Activated T-helper 17 cell treated with anti-CD3 and anti-CD28 coated beads, Interleukin-2, amount 50 U/mL, for 72 hours (primary cell): ENCODE results near the gene DAG1. TPM values are rescaled to one million over a fixed set of nuclear protein-coding genes. Genes with fewer than 3 reads are reported as not detected.

Experiments
- ATAC-seq: fragments of 150-1000 bp; cut with Tn5 transposase; replicated peaks from 2 replicates; pipeline ENCODE4 v1.10.0; 2021; ENCODE audit warnings: mild to moderate bottlenecking, moderate library complexity
- H3K27ac Mint-ChIP-seq: one replicate; pipeline ENCODE4 v1.8.0; 2022; ENCODE audit warnings: mixed read lengths
- H3K27me3 Mint-ChIP-seq: one replicate; pipeline ENCODE4 v1.8.0; 2022; ENCODE audit warnings: mixed read lengths
- H3K36me3 Mint-ChIP-seq: one replicate; pipeline ENCODE4 v1.8.0; 2022; ENCODE audit warnings: low read depth, mild to moderate bottlenecking, mixed read lengths
- H3K4me1 Mint-ChIP-seq: one replicate; pipeline ENCODE4 v1.8.0; 2022; ENCODE audit warnings: mixed read lengths
- H3K4me3 Mint-ChIP-seq: one replicate; pipeline ENCODE4 v1.8.0; 2022; ENCODE audit warnings: mild to moderate bottlenecking, mixed read lengths
- H3K9me3 Mint-ChIP-seq: one replicate; pipeline ENCODE4 v1.8.0; 2022; ENCODE audit warnings: mixed read lengths
- total RNA-seq, 2 donors: library from RNA; stranded (reverse); gene quantifications; one replicate each; pipeline ENCODE4 v1.2.3, GENCODE V29; 2022

Gene DAG1
- total RNA-seq, 2 donors from 2014 or later = 7.0 to 12.3 TPM

GRCh38 chr3:49518441-49518840 is 48.4 kb downstream of the DAG1 start:
- no peaks in the 10 kb centered on the region for H3K27me3 Mint-ChIP-seq
- H3K27ac Mint-ChIP-seq = no peak overlapping the region
- H3K4me1 Mint-ChIP-seq = peaks cover 5% of the 10 kb centered on the region
- no peak overlapping the region for H3K4me3 Mint-ChIP-seq
- H3K36me3 Mint-ChIP-seq = peaks cover 46% of the 10 kb centered on the region
- H3K9me3 Mint-ChIP-seq = no peaks in the 10 kb centered on the region
- ATAC-seq = no peak

GRCh38 chr3:49519296-49519695 is 49.2 kb downstream of the DAG1 start:
- no peaks in the 10 kb centered on the region for H3K27me3 Mint-ChIP-seq
- H3K36me3 Mint-ChIP-seq = peaks cover 38% of the 10 kb centered on the region
- ATAC-seq = no peak
- H3K4me3 Mint-ChIP-seq = no peak overlapping the region
- no peaks in the 10 kb centered on the region for H3K9me3 Mint-ChIP-seq
- peaks cover 5% of the 10 kb centered on the region for H3K4me1 Mint-ChIP-seq
- H3K27ac Mint-ChIP-seq = no peak overlapping the region

- no peaks in the 10 kb centered on the region for H3K27me3 Mint-ChIP-seq
- H3K27ac Mint-ChIP-seq = no peak overlapping the region
- H3K9me3 Mint-ChIP-seq = no peaks in the 10 kb centered on the region
- peaks cover 33% of the 10 kb centered on the region for H3K36me3 Mint-ChIP-seq
- ATAC-seq = no peak
- peaks cover 5% of the 10 kb centered on the region for H3K4me1 Mint-ChIP-seq
- H3K4me3 Mint-ChIP-seq = no peak overlapping the region
These were observed 49.9 kb downstream of the DAG1 start for GRCh38 chr3:49519916-49520385.

- Mint-ChIP-seq H3K4me1 (no peaks in the 10 kb centered on the region), H3K9me3 (no peaks in the 10 kb centered on the region), H3K27me3 (no peaks in the 10 kb centered on the region), H3K36me3 (peaks cover 17% of the 10 kb centered on the region), H3K27ac (peak overlapping the region; percentile 59), H3K4me3 (no peak overlapping the region)
- ATAC-seq = no peak
These were observed 54.0 kb downstream of the DAG1 start for GRCh38 chr3:49523756-49524747.

- no peak overlapping the region for H3K4me3 Mint-ChIP-seq
- peaks cover 49% of the 10 kb centered on the region for H3K36me3 Mint-ChIP-seq
- peak; percentile 81 for ATAC-seq
- peak overlapping the region; percentile 3 for H3K27ac Mint-ChIP-seq
- H3K27me3 Mint-ChIP-seq = no peaks in the 10 kb centered on the region
- no peaks in the 10 kb centered on the region for H3K9me3 Mint-ChIP-seq
- H3K4me1 Mint-ChIP-seq = peaks cover 11% of the 10 kb centered on the region
These were observed 59.5 kb downstream of the DAG1 start for GRCh38 chr3:49529567-49529966.

- ATAC-seq = no peak
- peak overlapping the region; percentile 3 for H3K27ac Mint-ChIP-seq
- H3K9me3 Mint-ChIP-seq = no peaks in the 10 kb centered on the region
- peaks cover 47% of the 10 kb centered on the region for H3K36me3 Mint-ChIP-seq
- no peaks in the 10 kb centered on the region for H3K27me3 Mint-ChIP-seq
- no peak overlapping the region for H3K4me3 Mint-ChIP-seq
- H3K4me1 Mint-ChIP-seq = peaks cover 11% of the 10 kb centered on the region
These were observed 60.2 kb downstream of the DAG1 start for GRCh38 chr3:49530231-49530630.

GRCh38 chr3:49530701-49531100 is 60.6 kb downstream of the DAG1 start:
- ATAC-seq = no peak
- H3K27ac Mint-ChIP-seq = no peak overlapping the region
- peaks cover 11% of the 10 kb centered on the region for H3K4me1 Mint-ChIP-seq
- H3K36me3 Mint-ChIP-seq = peaks cover 45% of the 10 kb centered on the region
- H3K27me3 Mint-ChIP-seq = no peaks in the 10 kb centered on the region
- no peak overlapping the region for H3K4me3 Mint-ChIP-seq
- H3K9me3 Mint-ChIP-seq = no peaks in the 10 kb centered on the region

- no peak overlapping the region for H3K4me3 Mint-ChIP-seq
- H3K27ac Mint-ChIP-seq = no peak overlapping the region
- H3K36me3 Mint-ChIP-seq = peaks cover 45% of the 10 kb centered on the region
- H3K9me3 Mint-ChIP-seq = no peaks in the 10 kb centered on the region
- ATAC-seq = no peak
- H3K27me3 Mint-ChIP-seq = no peaks in the 10 kb centered on the region
- H3K4me1 Mint-ChIP-seq = peaks cover 11% of the 10 kb centered on the region
These were observed 61.2 kb downstream of the DAG1 start for GRCh38 chr3:49531218-49531617.

GRCh38 chr3:49531715-49532114 is 61.6 kb downstream of the DAG1 start:
- Mint-ChIP-seq H3K27ac (no peak overlapping the region), H3K9me3 (no peaks in the 10 kb centered on the region), H3K4me1 (peaks cover 11% of the 10 kb centered on the region), H3K36me3 (peaks cover 45% of the 10 kb centered on the region), H3K4me3 (no peak overlapping the region), H3K27me3 (no peaks in the 10 kb centered on the region)
- ATAC-seq = no peak

- peaks cover 11% of the 10 kb centered on the region for H3K4me1 Mint-ChIP-seq
- H3K9me3 Mint-ChIP-seq = no peaks in the 10 kb centered on the region
- peaks cover 45% of the 10 kb centered on the region for H3K36me3 Mint-ChIP-seq
- H3K27me3 Mint-ChIP-seq = no peaks in the 10 kb centered on the region
- no peak overlapping the region for H3K4me3 Mint-ChIP-seq
- ATAC-seq = no peak
- H3K27ac Mint-ChIP-seq = no peak overlapping the region
These were observed 63.0 kb downstream of the DAG1 start for GRCh38 chr3:49533031-49533430.

- H3K27ac Mint-ChIP-seq = no peak overlapping the region
- H3K36me3 Mint-ChIP-seq = peaks cover 45% of the 10 kb centered on the region
- H3K9me3 Mint-ChIP-seq = no peaks in the 10 kb centered on the region
- no peak overlapping the region for H3K4me3 Mint-ChIP-seq
- no peaks in the 10 kb centered on the region for H3K27me3 Mint-ChIP-seq
- H3K4me1 Mint-ChIP-seq = peaks cover 11% of the 10 kb centered on the region
- no peak for ATAC-seq
These were observed 63.9 kb downstream of the DAG1 start for GRCh38 chr3:49533786-49534519.

- H3K27ac Mint-ChIP-seq = no peak overlapping the region
- no peak overlapping the region for H3K4me3 Mint-ChIP-seq
- H3K4me1 Mint-ChIP-seq = peaks cover 5% of the 10 kb centered on the region
- peaks cover 44% of the 10 kb centered on the region for H3K36me3 Mint-ChIP-seq
- H3K27me3 Mint-ChIP-seq = no peaks in the 10 kb centered on the region
- no peak for ATAC-seq
- H3K9me3 Mint-ChIP-seq = no peaks in the 10 kb centered on the region
These were observed 64.7 kb downstream of the DAG1 start for GRCh38 chr3:49534581-49535441.

- Mint-ChIP-seq H3K4me1 (no peaks in the 10 kb centered on the region), H3K9me3 (no peaks in the 10 kb centered on the region)
These were observed 66.2 kb downstream of the DAG1 start for GRCh38 chr3:49535971-49536874.

More at GRCh38 chr3:49535971-49536874, 66.2 kb downstream of the DAG1 start:
- Mint-ChIP-seq H3K27ac (no peak overlapping the region), H3K4me3 (no peak overlapping the region), H3K27me3 (no peaks in the 10 kb centered on the region), H3K36me3 (peaks cover 30% of the 10 kb centered on the region)
- no peak for ATAC-seq
